SK-N-MC (cell line): ENCODE results near the gene PHKG2.

Source experiments
- EZH2 ChIP-seq: fragments of 200-600 bp; sonication (generic); IDR thresholded peaks from one replicate; pipeline ENCODE4 v1.6.1; 2017; ENCODE audit warnings: antibody characterized with exemption
- POLR2AphosphoS5 ChIP-seq: IDR thresholded peaks from 2 replicates; pipeline ENCODE4 v1.6.1; 2012; ENCODE audit warnings: mild to moderate bottlenecking, low read depth, low read length, borderline replicate concordance

GRCh38 chr16:30710971-30711370 lies 37.3 kb upstream of the PHKG2 start:
- TF ChIP-seq EZH2 (no peak), POLR2AphosphoS5 (no peak)
